ENCODE data around the gene RAF1.

Gene RAF1

GRCh38 chr3:12588039-12589009 lies 75.6 kb downstream of the RAF1 start:
- TF ChIP-seq CTCF (IDR thresholded peaks at IDR 0.05; ENCODE audit: low read depth, low read length): no peak
- DNase-seq (ENCODE audit: extremely low read depth, low read depth): no peak

DNA sequence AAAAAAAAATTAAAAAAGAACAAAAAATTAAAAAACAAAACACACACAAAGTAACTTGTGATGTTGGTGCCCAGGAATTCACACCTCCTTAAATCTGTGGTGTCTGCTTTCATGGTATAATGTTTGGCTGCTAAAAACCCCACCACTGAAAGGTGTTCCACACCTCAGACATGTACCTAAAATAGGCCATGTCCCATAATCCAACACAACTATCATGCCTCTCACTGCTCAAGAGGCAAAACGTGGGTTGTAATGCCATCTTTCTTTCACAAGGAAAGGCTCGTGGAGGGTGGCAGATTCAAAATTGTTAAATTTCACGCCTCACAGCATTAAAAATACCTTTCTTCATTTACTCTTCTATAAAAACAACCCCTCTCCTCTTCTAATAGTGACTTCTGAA lies 77.5 kb downstream of the RAF1 start:
- TF ChIP-seq CTCF (IDR thresholded peaks at IDR 0.05; ENCODE audit: low read depth, low read length): no peak
- no peak for DNase-seq (ENCODE audit: extremely low read depth, low read depth)

DNA sequence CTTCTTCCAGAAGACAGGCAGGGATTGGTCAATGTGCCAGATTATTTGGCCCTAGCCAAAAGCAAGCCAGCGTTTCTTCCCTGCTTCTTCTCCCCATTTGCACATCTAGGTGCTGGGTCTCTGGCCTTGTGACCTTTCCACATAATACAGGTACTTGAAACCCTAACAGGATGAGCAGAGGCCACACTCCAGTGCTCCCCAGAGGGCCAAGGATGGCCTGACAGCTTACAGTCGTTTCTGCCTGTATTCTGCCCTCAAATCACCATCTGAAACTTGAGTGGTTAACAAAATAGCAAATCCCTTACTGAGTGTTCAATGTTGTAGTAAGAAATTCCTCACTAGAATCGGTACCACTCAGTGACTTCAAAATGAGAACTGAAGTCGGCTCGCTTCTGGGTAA lies 77.9 kb downstream of the RAF1 start:
- no peak for TF ChIP-seq CTCF (IDR thresholded peaks at IDR 0.05; ENCODE audit: low read depth, low read length)

DNA sequence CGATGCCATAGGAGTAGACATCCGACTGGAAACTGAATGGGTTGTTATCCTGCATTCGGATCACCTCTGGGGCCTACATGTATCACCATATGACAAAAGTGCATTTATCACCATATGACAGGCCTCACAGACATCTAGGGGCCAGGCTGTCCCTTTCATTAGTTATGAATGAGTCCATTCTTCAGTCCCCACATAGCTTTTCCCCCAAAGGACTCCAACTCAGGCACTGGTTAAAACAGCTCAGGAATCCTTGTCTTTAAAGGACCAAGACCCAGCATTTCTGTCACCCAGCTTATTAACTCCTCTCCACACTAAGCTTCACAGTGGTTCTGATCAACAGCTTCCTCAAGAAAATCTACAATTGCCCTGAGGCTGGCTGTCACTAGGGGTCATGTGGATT lies 78.7 kb downstream of the RAF1 start:
- no peak for TF ChIP-seq CTCF (IDR thresholded peaks at IDR 0.05; ENCODE audit: low read depth, low read length)
- DNase-seq (ENCODE audit: extremely low read depth, low read depth): no peak

More for the DNA sequence above, 77.9 kb downstream of the RAF1 start:
- DNase-seq (ENCODE audit: extremely low read depth, low read depth): no peak

DNA sequence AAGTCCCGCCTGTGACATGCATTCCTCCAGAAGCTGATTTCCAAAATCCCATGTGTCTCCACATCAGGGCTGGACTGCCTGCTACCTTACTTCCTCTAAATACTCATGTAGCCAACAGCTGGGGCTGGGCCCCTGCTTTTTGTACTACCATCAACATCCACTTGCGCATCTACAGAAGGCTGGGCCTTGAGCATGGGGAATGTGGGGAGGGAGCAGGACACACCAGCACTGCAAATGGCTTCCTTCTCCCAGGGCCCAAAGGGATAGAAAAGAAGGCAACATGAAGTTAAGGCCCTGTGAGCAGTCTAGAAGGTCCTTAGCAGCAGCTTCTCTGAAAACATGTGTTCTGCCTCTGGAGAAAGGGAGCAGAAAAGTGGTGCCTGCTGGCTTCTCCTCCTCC lies 79.8 kb downstream of the RAF1 start:
- TF ChIP-seq CTCF (IDR thresholded peaks at IDR 0.05; ENCODE audit: low read depth, low read length): no peak
- DNase-seq (ENCODE audit: extremely low read depth, low read depth): no peak

- no peak for TF ChIP-seq CTCF (IDR thresholded peaks at IDR 0.05; ENCODE audit: low read depth, low read length)
- no peak for DNase-seq (ENCODE audit: extremely low read depth, low read depth)
Observed at GRCh38 chr3:12583280-12583679, 80.6 kb downstream of the RAF1 start.

- no peak for TF ChIP-seq CTCF (IDR thresholded peaks at IDR 0.05; ENCODE audit: low read depth, low read length)
- no peak for DNase-seq (ENCODE audit: extremely low read depth, low read depth)
Observed at GRCh38 chr3:12582730-12583129, 81.2 kb downstream of the RAF1 start.

All from AG09319 (cell line).